ENCODE data around the gene MBP.
"Not testable (repeated sequence)": the region's sequence is repeated elsewhere in the genome, so short reads cannot be mapped to it uniquely, and the experiment has no call there.

Gene MBP

DNA sequence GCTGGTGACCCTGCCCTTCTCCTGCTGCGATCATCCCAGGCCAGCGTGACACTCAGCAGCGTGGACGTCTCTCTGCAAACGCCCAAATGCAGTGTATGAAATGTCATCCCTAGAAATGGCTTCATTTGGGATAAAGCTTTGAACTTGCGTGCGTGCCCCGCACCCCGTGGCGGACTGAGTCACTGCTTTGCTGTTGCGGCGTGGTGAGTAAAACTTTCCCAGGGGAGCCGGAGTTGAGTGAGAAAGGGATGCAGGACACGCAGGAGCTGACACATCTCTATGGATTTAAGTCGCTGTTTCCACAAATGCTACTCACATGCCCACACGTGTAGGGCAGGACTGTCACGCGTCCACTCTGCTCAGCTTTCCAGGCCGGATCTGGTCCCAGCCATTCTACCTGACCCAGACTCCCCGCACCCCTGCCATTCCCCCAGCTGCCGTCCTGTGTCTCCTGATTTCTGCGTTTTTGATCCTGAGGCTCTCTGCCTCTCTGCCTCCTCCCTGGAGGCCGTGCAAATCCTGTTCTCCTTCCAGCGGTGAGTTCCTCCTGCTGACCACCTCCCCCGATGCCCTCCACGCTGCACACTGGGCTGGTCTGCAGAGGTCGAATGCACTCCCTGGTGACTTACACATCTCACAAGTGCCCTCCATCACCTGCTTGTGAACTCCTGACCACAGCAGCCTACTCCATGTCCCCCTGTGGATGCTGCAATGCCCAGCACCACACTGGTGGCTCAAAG lies 88.9 kb downstream of the MBP start:
- DNase-seq, result no peak

GRCh38 chr18:77042583-77042982 lies 90.0 kb downstream of the MBP start:
- no peak for DNase-seq

- no peak for DNase-seq
Measured at GRCh38 chr18:77039196-77040130, 93.1 kb downstream of the MBP start.

DNA sequence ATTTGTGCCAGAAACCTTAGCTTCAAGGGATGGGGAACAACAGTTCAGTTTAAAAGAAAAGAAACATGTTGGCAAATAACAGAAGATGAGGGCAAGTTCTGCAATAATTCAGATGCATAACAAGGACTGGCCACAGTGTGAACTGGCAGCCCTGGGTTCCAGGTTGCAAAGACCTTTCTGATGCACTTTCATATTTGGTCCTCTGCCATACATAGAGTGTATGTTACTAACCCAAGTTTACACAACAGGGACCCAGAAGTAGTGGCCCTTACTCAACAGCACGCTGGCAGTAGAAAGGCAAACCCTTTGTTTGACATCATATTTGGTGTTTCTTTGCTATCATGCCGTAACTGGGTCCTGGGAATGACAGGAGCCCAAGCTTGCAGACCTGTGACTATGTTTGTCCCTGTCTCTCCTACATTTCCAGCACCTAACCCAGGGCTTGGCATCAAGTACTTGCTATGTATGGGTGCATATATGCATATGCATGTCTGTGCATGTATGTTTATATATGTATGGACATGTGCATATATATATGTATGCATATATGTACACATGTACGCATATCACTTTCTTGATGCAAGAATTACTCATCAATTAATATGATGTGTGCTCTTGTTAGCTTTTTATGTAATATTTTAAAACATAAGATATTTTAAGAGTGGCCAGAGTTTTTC lies 94.3 kb downstream of the MBP start:
- DNase-seq, result no peak

- DNase-seq, result no peak
Measured at GRCh38 chr18:77037567-77037966, 95.0 kb downstream of the MBP start.

GRCh38 chr18:77035380-77036187 lies 97.0 kb downstream of the MBP start:
- no peak for DNase-seq

DNA sequence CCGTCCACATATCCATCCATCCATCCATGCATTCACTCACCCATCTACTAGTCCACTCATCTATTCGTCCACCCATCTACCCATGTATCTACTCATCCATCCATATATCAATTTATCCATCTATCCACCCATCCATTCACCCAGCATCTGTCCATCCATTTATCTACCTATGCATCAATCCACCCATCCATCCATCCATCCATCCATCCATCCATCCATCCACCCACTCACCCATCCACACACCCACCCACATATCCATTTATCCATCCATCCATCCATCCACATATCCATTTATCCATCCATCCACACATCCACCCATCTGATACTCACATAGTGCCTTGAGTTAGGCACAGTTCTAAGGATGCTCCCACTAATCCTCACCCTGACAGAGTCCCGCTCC lies 99.0 kb downstream of the MBP start:
- DNase-seq, result no peak

DNA sequence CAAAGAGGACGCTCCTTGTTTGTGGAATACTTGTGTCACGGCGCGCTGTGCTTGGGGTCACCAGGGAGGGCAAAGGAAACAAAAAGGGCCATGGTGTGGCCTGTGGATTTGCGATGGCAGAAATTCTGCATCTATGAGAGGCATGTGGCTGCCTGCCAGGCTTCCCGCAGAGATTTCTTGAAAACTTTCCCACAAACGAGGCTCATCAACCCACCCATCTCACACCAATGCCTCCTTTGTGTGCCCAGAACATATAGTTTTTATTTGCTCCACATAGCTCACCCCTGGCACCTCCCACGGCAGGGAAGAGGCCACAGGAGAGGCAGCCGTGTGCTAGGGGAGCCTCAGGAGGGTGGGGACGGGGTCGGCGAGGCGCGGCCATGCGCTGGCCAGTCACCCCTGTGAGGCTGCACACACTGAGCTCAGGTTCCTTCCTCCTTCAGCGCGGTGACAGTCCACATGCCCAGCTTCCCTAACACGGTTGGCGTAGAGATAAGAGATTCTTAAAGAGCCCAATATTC lies 100.3 kb downstream of the MBP start:
- no peak for DNase-seq

DNA sequence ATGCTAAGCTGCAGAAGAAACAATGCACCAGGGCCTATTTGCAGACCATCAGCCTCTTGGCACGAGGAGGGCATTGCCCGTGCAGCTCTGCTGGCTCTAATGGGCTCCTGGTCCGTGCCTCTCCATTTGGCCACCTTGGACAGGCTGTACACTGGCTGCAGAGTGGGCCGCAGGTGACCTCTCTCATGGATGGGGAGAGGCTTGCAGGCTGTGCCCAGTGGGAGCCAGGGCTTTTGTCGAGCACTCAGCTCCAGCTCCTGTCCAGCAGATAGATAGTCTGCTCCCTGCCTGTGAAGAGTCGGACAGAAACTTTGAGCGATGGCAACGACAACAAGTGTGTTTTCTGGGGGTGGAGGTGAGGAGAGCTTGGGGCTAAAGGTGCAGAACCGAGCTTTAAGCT lies 100.9 kb downstream of the MBP start:
- DNase-seq, result no peak

DNA sequence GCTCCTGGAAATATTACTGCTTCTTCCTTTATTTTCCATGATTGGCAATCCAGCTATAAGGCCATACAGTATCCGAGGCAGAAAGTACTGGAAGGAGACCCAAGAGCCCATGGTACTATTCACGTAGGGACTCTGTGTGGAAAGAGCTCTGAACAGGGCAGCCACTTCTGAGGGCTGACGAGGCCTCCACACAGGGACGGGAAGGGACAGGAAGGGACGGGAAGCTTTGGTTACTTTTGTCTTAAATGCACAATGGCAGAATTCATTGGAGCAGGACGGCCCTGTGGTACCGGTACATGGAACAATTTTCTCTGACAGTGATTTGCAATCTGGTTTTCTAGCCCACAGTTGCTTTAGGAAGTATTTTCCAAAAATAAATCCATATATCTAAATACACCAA lies 102.4 kb downstream of the MBP start:
- no peak for DNase-seq

DNA sequence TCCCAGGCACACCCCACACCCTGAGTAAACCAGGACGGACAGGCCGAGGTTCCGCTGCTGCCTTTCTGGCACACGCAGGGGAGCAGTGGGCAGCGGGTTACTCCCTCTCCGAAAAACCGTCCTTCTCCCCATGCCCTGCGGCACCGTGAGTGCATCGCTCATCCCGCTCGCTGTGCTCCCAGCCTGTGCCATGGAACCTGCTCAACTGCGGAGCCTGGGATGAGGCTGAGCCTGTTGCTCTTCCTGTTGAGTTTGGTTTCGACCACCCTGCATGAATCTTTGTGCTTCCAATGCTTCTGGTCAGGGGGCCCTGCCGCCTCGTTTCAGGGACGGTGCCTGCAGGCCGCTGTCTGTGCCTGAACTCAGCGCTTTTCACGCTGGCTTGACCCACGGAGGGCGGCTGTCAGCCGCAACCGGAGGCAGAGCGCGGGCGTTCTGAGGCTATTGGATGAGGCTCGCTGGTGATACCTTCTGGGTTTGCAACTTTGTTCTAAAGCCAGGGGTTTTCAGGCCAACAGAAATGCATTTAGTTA lies 106.7 kb downstream of the MBP start:
- no peak for DNase-seq

- no peak for DNase-seq
Measured at GRCh38 chr18:77025123-77025522, 107.5 kb downstream of the MBP start.

- no peak for DNase-seq
Measured at GRCh38 chr18:77024476-77024875, 108.1 kb downstream of the MBP start.

GRCh38 chr18:77023102-77023782 lies 109.3 kb downstream of the MBP start:
- no peak for DNase-seq

- DNase-seq, result no peak
Measured at GRCh38 chr18:77022556-77022955, 110.0 kb downstream of the MBP start.

GRCh38 chr18:77022116-77022515 lies 110.5 kb downstream of the MBP start:
- no peak for DNase-seq

GRCh38 chr18:77021478-77021877 lies 111.1 kb downstream of the MBP start:
- DNase-seq, result not testable (repeated sequence)

DNA sequence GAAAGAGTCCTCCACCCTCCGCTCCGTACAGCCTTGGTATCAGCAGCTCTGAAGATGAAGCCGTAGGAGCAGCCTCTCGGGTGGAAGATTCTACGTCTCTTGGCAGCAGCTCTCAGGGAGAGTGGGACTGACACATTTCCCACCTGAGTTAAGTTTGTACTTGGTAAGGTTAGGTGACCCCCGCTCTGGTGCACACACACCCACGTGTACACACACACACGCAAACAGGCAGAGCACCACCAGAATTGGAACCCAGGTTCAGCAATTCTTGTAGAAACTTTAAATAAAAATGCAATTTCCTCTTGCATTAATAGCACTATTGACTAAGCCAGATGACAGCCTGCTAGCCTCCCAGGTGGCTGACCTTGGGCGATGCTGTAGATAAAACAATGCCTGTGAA lies 111.5 kb downstream of the MBP start:
- no peak for DNase-seq

DNA sequence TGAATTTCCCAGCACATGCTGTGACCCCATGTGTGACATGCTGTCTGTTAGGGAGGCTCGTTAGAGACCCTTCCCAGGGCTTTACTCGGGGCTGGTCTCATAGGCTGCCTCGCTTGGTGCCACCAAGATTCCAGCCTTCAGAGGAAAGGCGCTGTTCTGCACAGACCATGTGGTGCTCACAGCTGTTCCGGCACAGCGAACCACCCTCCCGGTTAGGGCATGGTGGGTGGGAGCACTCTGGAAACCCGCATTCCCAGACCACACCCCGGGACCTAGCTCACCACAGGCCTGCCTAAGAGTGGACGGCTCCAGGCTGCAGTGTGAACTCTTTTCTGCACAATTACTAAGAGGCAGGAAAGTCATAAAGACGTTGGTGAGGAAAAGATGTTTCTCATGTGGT lies 112.0 kb downstream of the MBP start:
- no peak for DNase-seq

- no peak for DNase-seq
Measured at GRCh38 chr18:77019641-77020040, 112.9 kb downstream of the MBP start.

- DNase-seq, result not testable (repeated sequence)
Measured at GRCh38 chr18:77018650-77019049, 113.9 kb downstream of the MBP start.

GRCh38 chr18:77017355-77017754 lies 115.2 kb downstream of the MBP start:
- DNase-seq, result no peak

Data from hematopoietic multipotent progenitor cell treated with erythropoietin and hydrocortisone succinate and interleukin-3 and kit ligand, for 8 days (in vitro differentiated cells).